B cell (primary cell): ENCODE data around the gene NPAS3.

Source experiments
- CTCF ChIP-seq: fragments of 200-600 bp; IDR thresholded peaks from one replicate; pipeline ENCODE4 v1.8.0; 2022; ENCODE audit warnings: antibody characterized with exemption, mild to moderate bottlenecking
- EZH2 ChIP-seq: IDR thresholded peaks from 2 replicates; pipeline ENCODE4 v1.6.1; 2012; ENCODE audit warnings: borderline replicate concordance, low read depth, mild to moderate bottlenecking, moderate library complexity, low read length; ENCODE audit not compliant: insufficient read depth, poor library complexity, severe bottlenecking

- TF ChIP-seq EZH2: no peak
- TF ChIP-seq CTCF: no peak
Measured at GRCh38 chr14:33239465-33239864, 300.8 kb downstream of the NPAS3 start.
